HEK293T (cell line): Measurements from ENCODE around the gene PTPRE.

Experiments
- BHLHE40 ChIP-seq: fragments of 450-650 bp; IDR thresholded peaks from 2 replicates; pipeline ENCODE4 v1.6.1; 2016; ENCODE audit warnings: mild to moderate bottlenecking, moderate library complexity, borderline replicate concordance
- ELF4 ChIP-seq: fragments of 450-650 bp; IDR thresholded peaks from 2 replicates; pipeline ENCODE4 v1.6.1; 2017; ENCODE audit warnings: antibody characterized with exemption
- FOXK2 ChIP-seq: fragments of 450-650 bp; IDR thresholded peaks from 2 replicates; pipeline ENCODE4 v1.6.1; 2016; ENCODE audit warnings: mild to moderate bottlenecking
- FOXM1 ChIP-seq: fragments of 450-650 bp; IDR thresholded peaks from 2 replicates; pipeline ENCODE4 v1.6.1; 2017; ENCODE audit warnings: mild to moderate bottlenecking, borderline replicate concordance
- SP1 ChIP-seq: fragments of 450-650 bp; IDR thresholded peaks from 2 replicates; pipeline ENCODE4 v1.6.1; 2017
- SUZ12 ChIP-seq: fragments of 450-650 bp; IDR thresholded peaks from 2 replicates; pipeline ENCODE4 v1.6.1; 2016; ENCODE audit warnings: mild to moderate bottlenecking
- ZNF384 ChIP-seq: fragments of 450-650 bp; IDR thresholded peaks from 2 replicates; pipeline ENCODE4 v1.6.1; 2016

- no peak for TF ChIP-seq FOXM1
- TF ChIP-seq SP1, result no peak
- TF ChIP-seq BHLHE40, result no peak
- TF ChIP-seq SUZ12, result no peak
- no peak for TF ChIP-seq FOXK2
- TF ChIP-seq ZNF384, result no peak
- no peak for TF ChIP-seq ELF4
These were observed 133.2 kb downstream of the PTPRE start for GRCh38 chr10:128040096-128040495.
